Fibroblast of the aortic adventitia (primary cell): ENCODE results near the gene MAST2. TPM values are rescaled to one million over a fixed set of nuclear protein-coding genes. Genes with fewer than 3 reads are reported as not detected.

ENCODE experiments used
- DNase-seq: peaks from one replicate; pipeline ENCODE4 v3.0.0-alpha.2; 2010; ENCODE audit warnings: low read depth
- H3K4me3 ChIP-seq: 2 replicates; pipeline ENCODE4 v1.5.1; 2011; ENCODE audit warnings: low read depth, mild to moderate bottlenecking, control low read depth, low read length, moderate library complexity
- total RNA-seq: library from RNA; depleted of rRNA; stranded (reverse); fragments of >200 nt; gene quantifications from 2 replicates; pipeline ENCODE4 v1.2.3, GENCODE V29; 2012; ENCODE audit warnings: low replicate concordance
- TF ChIP-seq, protein P1 (sequence below): IDR thresholded peaks from 2 replicates; pipeline ENCODE4 v1.5.1; 2011; ENCODE audit warnings: mild to moderate bottlenecking, low read length, control low read depth, inconsistent platforms; ENCODE audit not compliant: insufficient read depth

MAST2 gene
- total RNA-seq, 1 donor, result 28.3 TPM

DNA sequence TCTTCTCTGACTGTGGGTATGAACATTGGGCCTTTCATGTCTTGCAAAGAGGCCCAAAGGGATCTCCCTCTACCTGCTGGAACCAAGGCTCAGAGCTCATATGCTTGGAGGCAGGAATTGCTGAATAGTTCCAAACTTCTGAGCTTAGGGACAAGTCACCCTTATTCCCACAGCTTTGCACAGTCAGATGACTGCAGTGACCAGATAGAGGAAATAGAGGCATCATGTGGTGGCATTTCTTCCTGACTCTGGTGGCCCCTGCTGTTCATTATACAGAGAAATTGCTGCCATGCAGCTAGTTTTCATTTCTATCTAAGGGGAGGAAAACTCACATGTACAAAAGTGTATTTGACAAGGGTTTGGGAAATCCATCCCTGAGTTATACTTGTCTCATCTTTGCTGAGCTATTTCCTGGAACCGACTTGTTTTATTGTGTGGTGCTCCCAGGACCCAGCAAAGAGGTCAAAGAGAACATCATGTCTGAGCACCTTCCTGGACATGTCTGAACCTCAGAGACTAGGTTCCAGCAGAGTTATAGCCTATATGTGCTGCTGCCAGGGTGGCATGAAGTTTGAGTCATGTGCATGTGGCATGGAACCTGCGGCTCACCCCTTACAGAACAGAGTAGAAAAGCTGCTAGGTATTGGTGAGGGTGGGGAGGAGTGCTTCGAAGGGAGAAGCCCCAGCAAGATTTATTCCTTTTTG, 197.8 kb downstream of the MAST2 start:
- no peak for DNase-seq
- TF ChIP-seq, protein P1, sequence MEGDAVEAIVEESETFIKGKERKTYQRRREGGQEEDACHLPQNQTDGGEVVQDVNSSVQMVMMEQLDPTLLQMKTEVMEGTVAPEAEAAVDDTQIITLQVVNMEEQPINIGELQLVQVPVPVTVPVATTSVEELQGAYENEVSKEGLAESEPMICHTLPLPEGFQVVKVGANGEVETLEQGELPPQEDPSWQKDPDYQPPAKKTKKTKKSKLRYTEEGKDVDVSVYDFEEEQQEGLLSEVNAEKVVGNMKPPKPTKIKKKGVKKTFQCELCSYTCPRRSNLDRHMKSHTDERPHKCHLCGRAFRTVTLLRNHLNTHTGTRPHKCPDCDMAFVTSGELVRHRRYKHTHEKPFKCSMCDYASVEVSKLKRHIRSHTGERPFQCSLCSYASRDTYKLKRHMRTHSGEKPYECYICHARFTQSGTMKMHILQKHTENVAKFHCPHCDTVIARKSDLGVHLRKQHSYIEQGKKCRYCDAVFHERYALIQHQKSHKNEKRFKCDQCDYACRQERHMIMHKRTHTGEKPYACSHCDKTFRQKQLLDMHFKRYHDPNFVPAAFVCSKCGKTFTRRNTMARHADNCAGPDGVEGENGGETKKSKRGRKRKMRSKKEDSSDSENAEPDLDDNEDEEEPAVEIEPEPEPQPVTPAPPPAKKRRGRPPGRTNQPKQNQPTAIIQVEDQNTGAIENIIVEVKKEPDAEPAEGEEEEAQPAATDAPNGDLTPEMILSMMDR, result no peak
- no peak overlapping the region for H3K4me3 ChIP-seq

DNA sequence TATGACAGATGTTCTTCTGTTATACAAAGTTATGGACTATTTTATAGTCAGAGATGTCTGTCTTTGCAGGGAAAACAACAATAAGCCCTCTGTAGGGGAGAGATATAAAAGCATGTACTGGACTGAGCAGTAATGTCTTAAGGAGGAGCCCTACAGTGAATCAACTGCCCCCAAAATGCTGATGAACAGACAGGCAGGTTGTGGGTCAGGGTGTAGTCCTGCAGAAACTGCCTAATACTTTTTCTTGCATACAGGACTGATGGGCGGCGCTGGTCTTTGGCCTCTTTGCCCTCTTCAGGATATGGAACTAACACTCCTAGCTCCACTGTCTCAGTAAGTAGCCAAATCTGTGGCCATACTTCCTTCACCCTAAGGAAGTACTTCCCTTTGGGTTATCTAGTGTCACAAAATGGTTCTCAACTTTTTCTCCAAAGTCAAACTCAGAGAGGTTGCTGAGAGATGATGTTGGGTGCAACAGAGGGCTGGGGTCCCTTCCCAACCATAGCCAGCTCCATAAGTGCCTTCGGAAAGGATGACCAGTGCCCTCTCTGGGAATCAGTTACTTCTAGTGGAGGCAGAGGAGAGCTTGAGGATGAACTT, 199.2 kb downstream of the MAST2 start:
- no peak for DNase-seq
- TF ChIP-seq, protein P1, result no peak
- H3K4me3 ChIP-seq, result no peak overlapping the region

DNA sequence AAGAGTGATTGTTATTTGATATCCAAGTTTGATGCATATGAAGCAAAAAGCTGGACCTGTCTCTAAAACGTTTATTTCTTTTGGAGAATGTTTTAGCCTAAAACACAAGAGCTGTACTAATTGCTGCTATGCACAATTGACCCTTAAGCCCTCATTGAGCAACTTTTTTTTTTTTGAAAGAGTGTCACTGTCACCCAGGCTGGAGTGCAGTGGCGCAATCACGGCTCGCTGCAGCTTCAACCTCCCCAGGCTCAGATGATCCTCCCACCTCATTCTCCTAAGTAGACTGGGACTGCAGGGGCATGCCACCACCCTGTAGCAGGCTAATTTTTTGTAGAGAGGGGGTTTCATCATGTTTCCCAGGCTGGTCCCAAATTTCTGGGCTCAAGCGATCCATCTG, 199.9 kb downstream of the MAST2 start:
- H3K4me3 ChIP-seq, result no peak overlapping the region
- no peak for DNase-seq
- TF ChIP-seq, protein P1, result no peak

DNA sequence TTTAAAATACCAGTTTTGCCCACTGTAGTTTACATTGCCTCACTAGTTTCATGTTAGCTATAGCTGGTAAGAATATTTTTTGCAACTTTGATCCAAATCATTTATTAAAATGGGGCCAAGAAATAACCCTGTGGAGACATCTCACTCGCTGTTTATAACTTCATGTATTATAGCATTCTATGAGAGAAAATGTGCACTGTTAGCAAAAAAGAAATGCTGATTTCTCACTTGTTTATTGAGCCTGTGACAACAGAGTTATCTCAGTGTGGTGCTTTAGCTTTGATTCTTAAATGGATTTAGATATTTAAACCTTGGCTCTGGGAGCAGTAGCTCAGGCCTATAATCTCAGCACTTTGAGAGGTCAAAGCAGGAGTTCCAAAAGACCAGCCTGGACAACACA, 201.1 kb downstream of the MAST2 start:
- DNase-seq, result no peak
- TF ChIP-seq, protein P1, result no peak
- H3K4me3 ChIP-seq, result no peak overlapping the region

DNA sequence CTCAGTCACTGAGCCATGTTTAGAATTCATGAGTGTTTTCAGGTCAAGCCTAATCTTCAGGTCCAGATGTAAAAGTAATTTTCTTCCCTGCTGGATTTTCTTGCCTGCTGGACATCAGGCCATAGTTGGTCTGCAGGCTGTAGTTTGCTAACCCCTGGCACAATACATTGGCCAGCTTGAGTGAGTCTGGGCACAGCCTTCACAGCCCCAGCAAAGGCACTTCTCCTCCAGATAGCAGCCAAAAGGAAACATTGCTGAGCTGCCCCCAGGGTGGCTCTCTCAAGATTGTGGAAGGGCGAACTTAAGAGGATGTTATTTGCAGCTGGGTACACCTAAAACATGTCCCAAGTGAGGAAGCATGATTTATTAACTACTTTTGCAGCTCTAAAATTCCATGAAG, 202.2 kb downstream of the MAST2 start:
- no peak overlapping the region for H3K4me3 ChIP-seq
- no peak for DNase-seq
- TF ChIP-seq, protein P1, result no peak

DNA sequence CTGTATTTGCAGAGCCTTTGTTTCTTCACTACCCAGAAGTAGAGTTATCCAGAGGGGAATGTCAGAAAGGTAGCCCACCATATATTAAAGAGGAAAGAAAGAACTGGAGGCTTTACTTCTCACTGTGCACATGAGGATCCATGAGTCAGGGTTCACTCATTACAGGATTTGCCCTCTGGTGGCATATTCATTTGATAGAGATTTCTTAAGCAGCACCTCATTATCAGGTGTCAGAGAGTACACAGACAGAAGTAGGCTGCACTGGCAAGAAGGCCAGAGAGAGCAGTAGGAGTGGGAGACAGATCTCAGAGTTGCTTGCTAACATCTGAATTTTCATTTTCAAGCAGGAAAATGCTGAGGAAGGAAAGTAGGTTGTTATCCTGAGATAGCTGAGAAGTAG, 205.2 kb downstream of the MAST2 start:
- DNase-seq, result no peak
- H3K4me3 ChIP-seq, result no peak overlapping the region
- TF ChIP-seq, protein P1, result no peak
